Kidney (tissue), 14 donors: ENCODE measurements around the gene RIT2. TPM values are rescaled to one million over a fixed set of nuclear protein-coding genes. Genes with fewer than 3 reads are reported as not detected.

Experiments
- DNase-seq, 5 donors: peaks; one replicate each; pipeline ENCODE4 v3.0.0-alpha.2; 2013 to 2020
- FAIRE-seq: peaks from 2 replicates; lab custom pipeline; 2012; peaks lifted over from hg19 to GRCh38; lab: Jason Lieb, UNC
- H3K27ac ChIP-seq, 2 donors: one replicate each; pipeline ENCODE4 v1.7.0; 2013; ENCODE audit warnings: low read depth in 2 of 2, low read length in 2 of 2, inconsistent platforms in 1 of 2
- H3K27me3 ChIP-seq: one replicate; pipeline ENCODE4 v1.7.1; 2013; ENCODE audit warnings: low read length, inconsistent platforms; ENCODE audit not compliant: control insufficient read depth, insufficient read depth
- H3K36me3 ChIP-seq, 3 donors: one replicate each; pipeline versions ENCODE4 v1.7.0 to v1.7.1; 2013; ENCODE audit warnings: low read length in 3 of 3, control low read depth in 1 of 3, inconsistent platforms in 1 of 3; ENCODE audit not compliant: insufficient read depth in 3 of 3, control insufficient read depth in 2 of 3
- H3K4me1 ChIP-seq, 3 donors: one replicate each; pipeline versions ENCODE4 v1.7.0 to v1.7.1; 2013; ENCODE audit warnings: low read length in 3 of 3, inconsistent platforms in 1 of 3, low read depth in 1 of 3; ENCODE audit not compliant: control insufficient read depth in 2 of 3, insufficient read depth in 2 of 3
- H3K4me3 ChIP-seq, 3 donors: one replicate each; pipeline versions ENCODE4 v1.7.0 to v1.8.1; 2013; ENCODE audit warnings: low read length in 3 of 3, control low read depth in 1 of 3, inconsistent platforms in 1 of 3
- H3K9ac ChIP-seq, 3 donors: one replicate each; pipeline versions ENCODE4 v1.7.0 to v1.7.1; 2013; ENCODE audit warnings: low read length in 3 of 3, control low read depth in 1 of 3, inconsistent platforms in 1 of 3
- H3K9me3 ChIP-seq, 3 donors: one replicate each; pipeline versions ENCODE4 v1.7.0 to v1.7.1; 2013; ENCODE audit warnings: low read length in 3 of 3, control low read depth in 1 of 3, inconsistent platforms in 1 of 3; ENCODE audit not compliant: control insufficient read depth in 2 of 3, insufficient read depth in 1 of 3
- CTCF ChIP-seq: IDR thresholded peaks from 3 replicates; pipeline ENCODE4 v1.5.1; 2012; ENCODE audit warnings: mild to moderate bottlenecking, moderate library complexity, borderline replicate concordance; ENCODE audit not compliant: insufficient read depth; ENCODE audit errors: extremely low read depth
- intact Hi-C: fragments of 100-400 bp; cut with DNase I; formaldehyde crosslinking; loops from one replicate; pipeline ENCODE4 v1.11.1; 2022
- polyA plus RNA-seq: library from polyadenylated mRNA; stranded (reverse); fragments of 350-450 nt; fragmentation: Illumina TruSeq; extraction: RNeasy Lipid Tissue Mini Kit (QIAGEN cat#74804); gene quantifications from one replicate; pipeline ENCODE4 v1.2.3, GENCODE V29; 2014; ENCODE audit warnings: low read depth, low replicate concordance; ENCODE audit not compliant: insufficient read depth
- total RNA-seq: library from RNA; stranded (reverse); fragmentation: NEBNext Ultra II Directional; extraction: Animal tissue kit (Norgen Biotek cat#: 25700); gene quantifications from one replicate; pipeline ENCODE4 v1.2.1, GENCODE V29; 2021
- donor health status: control.
- donor health status: control.
- donor health status: control.
- donor health status: control.
- donor health status: control.
- donor health status: DM: yes; HTN: yes; CAD: no.
- donor health status: Normal renal cell carcinoma (clear cell type).

The RIT2 gene
- total and polyA plus RNA-seq, 2 donors from 2014 or later: not detected

DNA sequence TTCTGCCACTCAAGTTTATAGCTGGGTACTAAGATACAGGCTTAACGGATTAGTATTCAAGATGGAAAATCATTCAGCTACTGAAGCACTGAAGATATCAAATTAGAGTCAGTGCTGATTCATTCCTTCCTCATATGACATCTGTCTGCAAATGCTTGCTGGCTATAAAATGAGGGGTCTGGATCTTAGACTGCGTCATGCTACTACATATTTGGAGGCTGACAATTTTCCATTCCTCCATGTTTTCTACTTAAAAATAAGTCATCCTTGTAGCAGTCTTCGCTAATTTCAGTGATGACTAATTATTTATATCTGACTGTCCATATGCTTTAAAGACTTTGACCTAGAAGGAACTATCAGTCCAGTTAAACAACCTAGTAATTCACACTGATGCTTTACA, 233.4 kb downstream of the RIT2 start:
- no peak for TF ChIP-seq CTCF
- Histone ChIP-seq H3K9ac (no peak overlapping the region), H3K4me3 (no peak overlapping the region), H3K9me3 (no peaks in the 10 kb centered on the region), H3K27me3 (no peaks in the 10 kb centered on the region), H3K27ac (no peak overlapping the region), H3K4me1 (no peaks in the 10 kb centered on the region), H3K36me3 (no peaks in the 10 kb centered on the region)
- FAIRE-seq (no peak), DNase-seq (no peak)
- intact Hi-C loops: no loop called here

DNA sequence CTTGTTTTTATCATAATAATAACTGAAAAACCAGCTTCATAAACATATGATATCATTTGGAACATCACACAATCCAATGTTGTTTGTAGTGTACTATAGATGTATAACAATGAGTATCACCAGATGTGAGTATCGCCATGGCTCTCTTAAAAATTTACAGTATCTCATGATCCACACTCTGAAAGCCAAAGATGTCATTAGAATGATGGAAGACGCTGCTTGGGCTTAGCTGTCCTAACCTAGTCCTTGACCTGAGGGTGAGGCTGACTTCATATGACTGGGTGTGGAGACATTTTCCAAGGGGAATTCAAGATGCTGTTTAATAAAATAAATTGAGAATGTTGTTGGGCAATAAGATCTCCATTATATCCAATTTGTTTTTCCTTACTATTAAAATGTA, 242.6 kb downstream of the RIT2 start:
- intact Hi-C loops: no loop called here

DNA sequence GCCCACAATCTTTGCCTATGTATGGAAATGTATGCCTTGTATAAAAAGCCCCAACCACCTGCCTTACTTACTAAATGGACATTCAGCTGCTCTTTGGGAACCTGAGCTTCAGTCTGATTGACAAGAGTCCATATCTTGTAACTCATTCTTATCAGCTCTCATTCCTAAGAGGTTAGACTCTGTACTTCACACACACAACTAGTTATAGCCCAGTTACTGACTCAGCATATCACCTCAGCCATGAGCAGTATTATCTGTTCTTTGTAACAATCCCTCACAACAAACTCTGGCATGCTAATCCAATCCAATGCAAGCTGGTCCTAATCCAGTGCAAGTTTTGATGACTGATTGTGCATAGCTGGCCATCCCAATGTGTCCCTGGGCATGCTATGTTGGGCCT, 250.6 kb downstream of the RIT2 start:
- Histone ChIP-seq H3K9ac (no peak overlapping the region), H3K4me1 (no peaks in the 10 kb centered on the region), H3K36me3 (no peaks in the 10 kb centered on the region), H3K4me3 (no peak overlapping the region), H3K27ac (no peak overlapping the region), H3K9me3 (no peaks in the 10 kb centered on the region), H3K27me3 (no peaks in the 10 kb centered on the region)
- no peak for TF ChIP-seq CTCF
- intact Hi-C loops: no loop called here
- no peak for DNase-seq
- FAIRE-seq: no peak

More for the DNA sequence above, 242.6 kb downstream of the RIT2 start:
- H3K9me3 ChIP-seq: no peaks in the 10 kb centered on the region
- H3K27ac ChIP-seq: no peak overlapping the region
- no peaks in the 10 kb centered on the region for H3K4me1 ChIP-seq
- no peak for TF ChIP-seq CTCF
- FAIRE-seq (no peak), DNase-seq (no peak)
- H3K4me3 ChIP-seq: no peak overlapping the region
- no peak overlapping the region for H3K9ac ChIP-seq
- no peaks in the 10 kb centered on the region for H3K36me3 ChIP-seq
- no peaks in the 10 kb centered on the region for H3K27me3 ChIP-seq

DNA sequence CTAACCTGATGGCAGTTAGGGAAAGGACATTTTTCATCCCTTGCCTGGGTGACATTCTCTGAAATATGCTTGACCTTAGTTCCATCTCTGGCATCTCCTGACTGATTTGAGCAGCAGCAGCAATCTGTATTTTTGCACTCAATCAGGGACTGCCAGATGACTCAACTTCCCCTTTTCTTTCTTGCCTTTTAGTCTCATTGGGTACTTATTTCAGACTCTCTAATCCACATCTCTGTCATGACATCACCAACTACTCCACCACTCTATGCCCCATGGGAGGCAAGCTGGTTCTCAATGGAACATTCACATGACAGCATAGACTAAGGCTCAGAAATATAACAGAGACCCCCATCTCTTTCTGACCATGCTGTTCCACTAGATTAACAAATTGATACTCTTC, 254.2 kb downstream of the RIT2 start:
- DNase-seq (no peak), FAIRE-seq (no peak)
- intact Hi-C loops: no loop called here
- no peak for TF ChIP-seq CTCF
- Histone ChIP-seq H3K4me1 (no peaks in the 10 kb centered on the region), H3K4me3 (no peak overlapping the region), H3K9me3 (no peaks in the 10 kb centered on the region), H3K9ac (no peak overlapping the region), H3K27me3 (no peaks in the 10 kb centered on the region), H3K27ac (no peak overlapping the region), H3K36me3 (no peaks in the 10 kb centered on the region)
